ENCODE measurements around the gene RHCG.
A peak's percentile ranks its signal among the peaks of the same experiment; 100 is the strongest.
"Not testable (repeated sequence)": the region's sequence is repeated elsewhere in the genome, so short reads cannot be mapped to it uniquely, and the experiment has no call there.

RHCG gene

DNA sequence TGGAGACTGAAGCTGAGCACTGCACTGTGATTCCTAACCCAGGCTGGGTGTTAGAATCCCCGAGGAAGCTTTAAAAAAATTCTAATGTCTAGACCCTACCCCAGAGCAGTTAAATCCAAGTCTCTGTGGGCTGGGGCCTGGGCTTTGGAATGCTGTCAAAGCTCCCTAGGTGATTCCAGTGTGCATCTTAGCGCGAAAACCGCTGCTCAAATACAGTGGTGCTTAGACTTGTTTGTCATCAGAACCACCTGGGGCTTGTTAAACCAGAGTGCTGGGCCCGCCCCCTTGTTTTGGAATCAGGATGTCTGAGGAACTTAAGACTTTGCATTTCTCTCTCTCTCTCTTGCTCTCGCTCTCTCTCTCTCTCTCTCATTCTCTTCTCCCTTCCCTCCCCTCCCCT lies 20.7 kb downstream of the RHCG start:
- no peak for DNase-seq

DNA sequence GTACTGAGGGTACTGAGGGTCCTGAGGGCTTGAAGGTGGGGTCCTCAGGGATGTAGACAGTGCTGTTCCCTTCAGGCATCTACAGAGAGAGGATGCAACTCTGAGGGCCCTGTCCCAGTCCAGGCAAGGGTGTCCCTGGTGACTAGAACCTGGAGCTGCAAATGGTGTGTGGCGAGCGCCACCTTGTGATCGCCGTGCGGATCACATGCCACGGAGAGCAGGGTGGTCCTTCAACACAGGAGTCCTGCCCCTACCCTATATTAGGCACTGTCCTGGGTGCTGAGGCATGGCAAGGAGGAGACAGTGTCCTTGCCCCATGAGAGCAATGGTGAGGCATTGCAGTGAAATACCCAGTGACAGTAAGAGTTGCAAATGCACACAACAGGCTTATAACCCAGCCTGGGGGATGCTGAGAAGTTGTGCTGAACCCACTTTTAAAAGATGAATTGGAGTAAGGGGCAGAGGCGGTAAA lies 23.6 kb downstream of the RHCG start:
- DNase-seq, result no peak

DNA sequence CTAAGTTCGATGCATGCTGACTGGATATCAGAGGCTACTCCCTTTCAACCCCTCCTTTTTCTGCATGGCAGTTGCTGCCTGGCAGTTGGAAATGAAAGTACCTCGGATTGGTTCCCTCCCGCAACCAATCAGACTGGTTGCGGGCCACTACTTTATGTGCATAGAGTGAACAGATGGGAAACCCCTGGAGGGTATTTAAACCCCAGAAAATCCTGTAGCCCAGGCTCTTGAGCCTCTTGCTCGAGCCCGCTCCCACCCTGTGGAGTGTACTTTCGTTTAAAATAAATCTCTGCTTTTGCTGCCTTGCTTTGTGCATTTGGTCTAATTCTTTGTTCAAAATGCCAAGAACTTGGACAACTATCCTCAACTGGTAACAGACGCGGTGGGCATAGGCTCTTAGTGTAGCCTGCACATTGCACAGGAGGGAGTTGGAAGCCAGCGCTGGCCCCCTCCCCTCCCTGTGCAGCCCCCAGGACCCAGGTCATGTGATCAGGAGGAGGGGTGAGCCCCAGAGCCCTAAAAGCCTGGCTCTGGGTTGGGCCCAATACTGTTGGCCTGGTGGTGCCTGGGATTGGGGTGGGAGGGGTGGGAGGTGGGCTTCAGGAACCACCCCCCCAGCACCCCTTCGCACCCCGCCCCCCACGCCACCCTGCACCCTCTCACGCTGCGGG lies 26.8 kb downstream of the RHCG start:
- no peak for DNase-seq

DNA sequence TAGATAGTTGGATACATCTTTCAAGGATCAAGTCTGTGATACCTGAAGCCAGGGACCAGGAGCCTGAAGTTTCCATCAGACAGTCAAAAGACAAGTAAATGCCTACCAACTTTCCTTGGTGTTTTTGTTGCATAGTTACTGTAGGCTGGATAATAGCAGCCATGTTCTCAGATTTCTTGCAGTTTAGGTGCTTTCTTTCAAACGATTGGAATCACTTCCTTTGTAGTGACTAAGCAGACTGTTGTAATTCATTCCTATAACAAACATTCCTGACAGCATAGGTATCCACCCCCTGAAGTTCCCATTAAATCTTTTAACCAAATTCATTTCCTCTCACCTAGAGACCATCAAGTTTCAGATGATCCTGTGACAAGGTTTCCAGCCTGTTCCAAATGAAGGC lies 27.6 kb downstream of the RHCG start:
- not testable (repeated sequence) for DNase-seq

DNA sequence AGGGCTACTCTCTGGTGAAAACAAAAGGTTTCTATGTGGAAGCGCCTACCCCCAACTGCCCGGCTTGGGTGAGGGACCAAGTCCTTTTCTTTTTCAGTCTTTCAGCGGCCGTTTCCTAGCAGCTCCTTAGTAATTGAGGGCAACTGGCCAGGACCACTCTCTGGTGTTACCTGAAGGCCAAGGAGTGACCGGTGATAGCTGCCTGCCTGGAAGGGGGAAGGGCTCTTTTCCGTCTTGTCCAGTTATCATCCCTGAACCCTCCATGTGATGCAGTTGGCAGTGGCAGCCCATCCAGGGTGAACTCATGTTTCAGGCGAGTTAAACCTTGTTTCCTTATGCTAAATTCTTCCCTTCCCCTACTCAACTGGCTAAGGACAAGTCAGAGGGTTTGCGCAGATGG lies 33.3 kb downstream of the RHCG start:
- no peak for DNase-seq

DNA sequence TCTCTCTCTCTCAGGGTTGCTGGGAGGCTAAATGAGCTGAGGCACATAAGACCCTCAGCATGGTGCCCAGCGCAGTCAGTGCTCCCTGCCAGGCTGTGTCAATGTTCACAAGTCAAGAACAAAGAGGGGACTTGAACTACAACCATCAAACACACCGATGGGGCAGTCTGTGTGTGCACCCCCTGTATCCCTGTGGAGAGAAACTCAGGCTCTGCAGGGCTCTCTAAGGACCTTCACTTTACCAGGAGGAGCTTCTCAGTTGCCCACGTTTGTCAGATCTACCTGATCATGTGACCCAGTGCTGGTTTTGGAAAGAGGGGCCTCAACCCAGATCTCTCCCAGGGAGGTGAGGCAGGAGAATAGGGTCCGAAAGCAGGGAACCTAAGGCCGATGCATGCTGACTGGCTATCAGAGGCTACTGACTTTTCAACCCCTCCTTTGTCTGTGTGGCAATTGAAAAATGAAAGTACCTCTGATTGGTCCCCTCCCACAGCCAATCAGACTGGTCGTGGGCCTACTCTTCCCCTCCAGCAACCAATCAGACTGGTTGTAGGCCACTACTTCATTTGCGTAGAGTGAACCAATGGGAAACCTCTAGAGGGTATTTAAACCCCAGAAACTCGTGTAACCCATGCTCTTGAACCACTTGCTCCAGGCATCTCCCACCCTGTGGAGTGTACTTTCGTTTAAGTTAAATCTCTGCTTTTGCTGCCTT lies 34.0 kb downstream of the RHCG start:
- DNase-seq, result no peak

DNA sequence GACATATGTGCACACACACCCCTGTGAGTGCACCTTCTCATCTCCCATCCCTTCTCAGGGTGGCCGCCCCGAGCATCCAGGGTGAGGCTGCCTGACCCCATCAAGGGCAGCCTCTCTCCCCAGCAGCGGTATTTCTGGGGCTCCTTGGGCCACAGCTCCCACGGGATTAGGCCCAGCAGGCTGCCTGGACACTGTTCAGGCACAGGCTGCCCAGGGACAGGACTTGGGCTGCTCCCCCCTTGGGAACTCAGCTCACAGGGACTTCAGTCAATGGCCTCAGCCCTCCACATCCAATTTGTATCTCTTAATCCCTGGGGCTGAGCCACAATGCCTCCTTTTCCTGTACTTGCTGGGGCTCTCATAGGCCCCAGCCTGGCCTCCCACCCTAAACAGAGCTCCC lies 35.0 kb downstream of the RHCG start:
- no peak for DNase-seq

DNA sequence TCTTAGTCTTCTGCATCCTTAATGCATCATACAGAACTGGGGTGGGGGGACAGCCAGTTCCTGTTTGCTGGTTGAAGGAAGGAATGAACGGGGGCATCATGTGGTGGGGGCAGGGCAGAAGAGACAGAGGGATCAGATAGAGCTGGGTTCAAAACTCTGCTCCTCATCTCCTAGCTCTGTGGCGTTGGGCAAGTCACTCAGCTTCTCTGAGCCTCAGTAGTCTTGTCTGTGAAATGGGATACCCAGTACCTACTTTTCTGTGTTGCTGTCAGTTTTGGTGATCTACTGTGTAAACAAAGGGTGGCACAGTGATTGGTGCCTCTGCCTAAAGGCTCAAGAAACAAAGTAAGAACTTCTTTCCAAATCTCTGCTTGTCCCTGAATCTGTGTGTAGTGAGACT lies 36.3 kb downstream of the RHCG start:
- no peak for DNase-seq

DNA sequence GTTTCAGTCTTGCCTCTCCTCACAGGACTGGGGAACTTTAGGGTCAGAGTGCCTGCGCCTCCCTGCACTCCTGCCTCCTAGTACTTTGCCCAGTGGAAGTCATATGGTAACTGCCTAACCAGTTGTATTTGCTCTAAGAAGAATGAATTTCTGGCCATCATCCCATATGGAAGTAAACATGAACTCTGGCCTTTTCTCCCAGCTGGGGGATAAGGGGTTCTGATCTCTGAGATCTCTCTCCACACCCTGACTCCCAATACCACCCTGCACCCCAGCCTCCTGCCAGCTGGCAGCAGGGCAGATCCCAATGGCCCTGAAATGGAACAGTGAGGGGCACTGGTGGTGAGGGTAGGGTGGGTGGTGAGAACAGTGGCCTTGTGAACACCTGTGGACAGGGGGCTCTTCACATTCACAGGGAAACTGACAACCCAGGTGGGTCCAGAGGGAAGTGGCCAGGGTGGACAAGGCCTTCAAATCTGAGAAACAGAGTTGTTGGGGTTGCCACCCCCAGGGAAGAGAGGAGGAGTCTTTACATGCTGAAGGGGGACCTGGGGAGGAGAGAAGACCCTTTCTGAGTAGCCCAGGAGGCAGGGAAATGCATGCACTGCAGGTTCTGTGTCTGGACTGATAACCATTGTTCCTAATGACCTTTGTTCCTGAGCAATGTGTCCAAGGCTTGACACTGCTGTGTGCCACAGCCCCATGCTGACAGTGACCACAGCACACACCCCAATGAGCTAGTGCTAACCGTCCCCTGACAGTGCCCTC lies 36.9 kb downstream of the RHCG start:
- no peak for DNase-seq

DNA sequence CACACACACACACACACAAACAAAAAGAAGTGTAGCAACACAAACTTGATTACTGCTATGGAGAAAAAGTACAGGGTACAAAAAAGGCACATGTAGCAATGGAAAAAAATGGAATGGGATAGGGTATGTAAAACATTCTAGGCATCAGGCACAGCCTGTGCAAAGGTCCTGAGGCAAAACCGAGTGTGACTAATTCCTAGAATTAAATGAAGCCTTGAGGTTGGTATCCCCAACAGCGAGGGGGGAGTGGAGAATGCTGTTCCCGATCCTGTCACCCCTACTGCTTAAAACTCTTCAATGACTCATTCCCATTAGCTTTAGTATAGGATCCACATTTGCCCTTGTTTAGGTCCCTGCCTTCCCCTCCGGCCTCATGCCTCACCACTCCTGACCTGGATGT lies 37.9 kb downstream of the RHCG start:
- DNase-seq, result no peak

DNA sequence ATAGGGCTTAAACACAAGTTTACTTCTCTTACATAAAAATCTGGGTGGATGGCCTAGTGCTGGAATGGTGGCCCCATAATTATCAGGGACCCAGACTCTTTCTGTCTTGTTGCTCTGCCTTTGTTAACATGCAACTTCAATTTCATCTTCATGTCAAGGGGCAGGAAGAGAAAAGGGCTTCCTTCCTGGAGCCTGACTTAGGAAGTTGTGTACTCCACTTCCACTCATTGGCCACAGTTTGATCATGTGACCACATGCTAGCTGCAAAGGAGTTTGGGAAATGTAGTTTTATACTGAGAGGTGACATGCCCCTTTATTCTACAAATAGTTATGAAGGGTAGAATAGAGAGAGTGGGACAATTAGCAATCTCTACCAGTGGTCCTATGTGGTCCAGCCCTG lies 39.3 kb downstream of the RHCG start:
- DNase-seq, result no peak

DNA sequence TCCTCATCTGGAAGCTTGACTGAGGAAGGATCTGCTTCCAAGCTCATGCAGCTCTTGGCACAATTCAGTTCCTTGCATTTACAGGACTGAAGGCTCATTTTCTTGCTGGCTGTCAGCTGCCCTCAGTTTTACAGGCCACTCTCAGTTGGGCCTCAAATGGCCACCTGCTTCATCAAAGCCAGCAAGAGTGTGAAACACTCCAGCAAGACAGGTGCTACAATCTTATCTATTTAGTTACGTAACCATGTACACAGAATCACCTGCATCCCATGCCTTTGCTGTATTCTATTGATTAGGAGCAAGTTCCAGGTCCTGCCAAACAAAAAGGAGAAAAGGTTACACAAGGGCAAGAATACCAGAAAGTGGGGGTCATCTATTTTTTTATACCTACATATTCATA lies 40.8 kb downstream of the RHCG start:
- no peak for DNase-seq

DNA sequence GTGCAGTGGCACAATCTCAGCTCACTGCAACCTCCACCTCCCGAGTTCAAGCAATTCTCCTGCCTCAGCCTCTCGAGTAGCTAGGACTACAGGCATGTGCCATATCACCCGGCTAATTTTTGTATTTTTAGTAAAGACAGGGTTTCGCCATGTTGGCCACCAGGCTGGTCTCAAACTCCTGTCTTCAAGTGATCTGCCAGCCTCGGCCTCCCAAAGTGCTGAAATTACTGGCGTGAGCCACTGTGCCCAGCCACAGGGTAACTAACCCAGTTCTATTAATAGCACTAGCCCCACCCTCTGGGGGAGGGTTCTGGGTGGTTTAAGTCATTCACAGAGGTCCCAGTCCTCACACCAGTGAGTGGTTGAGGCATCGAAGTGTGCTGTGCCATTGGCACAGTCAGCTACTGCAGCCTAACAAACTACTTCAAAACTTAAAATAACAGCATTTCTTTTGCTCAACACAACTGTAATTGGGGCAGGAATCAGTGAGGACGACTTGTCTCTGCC lies 44.0 kb downstream of the RHCG start:
- no peak for DNase-seq

DNA sequence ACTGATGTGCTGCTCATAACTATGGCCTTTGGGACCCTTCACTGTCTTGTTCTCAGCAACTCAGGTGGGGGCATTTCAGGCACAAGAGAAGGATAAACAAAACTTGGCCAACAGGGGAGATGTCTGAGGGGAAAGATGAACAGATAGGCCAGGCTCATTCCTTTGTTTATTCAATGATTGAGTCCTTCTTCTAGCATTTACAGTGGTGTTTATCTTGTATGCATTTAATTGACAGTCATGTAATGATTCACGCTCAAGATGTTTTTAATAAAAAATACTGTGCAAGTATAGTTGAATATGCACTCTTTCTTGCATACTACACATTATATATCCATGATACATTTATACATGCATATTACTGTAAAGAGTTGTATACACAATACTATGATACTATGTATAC lies 44.5 kb downstream of the RHCG start:
- no peak for DNase-seq

DNA sequence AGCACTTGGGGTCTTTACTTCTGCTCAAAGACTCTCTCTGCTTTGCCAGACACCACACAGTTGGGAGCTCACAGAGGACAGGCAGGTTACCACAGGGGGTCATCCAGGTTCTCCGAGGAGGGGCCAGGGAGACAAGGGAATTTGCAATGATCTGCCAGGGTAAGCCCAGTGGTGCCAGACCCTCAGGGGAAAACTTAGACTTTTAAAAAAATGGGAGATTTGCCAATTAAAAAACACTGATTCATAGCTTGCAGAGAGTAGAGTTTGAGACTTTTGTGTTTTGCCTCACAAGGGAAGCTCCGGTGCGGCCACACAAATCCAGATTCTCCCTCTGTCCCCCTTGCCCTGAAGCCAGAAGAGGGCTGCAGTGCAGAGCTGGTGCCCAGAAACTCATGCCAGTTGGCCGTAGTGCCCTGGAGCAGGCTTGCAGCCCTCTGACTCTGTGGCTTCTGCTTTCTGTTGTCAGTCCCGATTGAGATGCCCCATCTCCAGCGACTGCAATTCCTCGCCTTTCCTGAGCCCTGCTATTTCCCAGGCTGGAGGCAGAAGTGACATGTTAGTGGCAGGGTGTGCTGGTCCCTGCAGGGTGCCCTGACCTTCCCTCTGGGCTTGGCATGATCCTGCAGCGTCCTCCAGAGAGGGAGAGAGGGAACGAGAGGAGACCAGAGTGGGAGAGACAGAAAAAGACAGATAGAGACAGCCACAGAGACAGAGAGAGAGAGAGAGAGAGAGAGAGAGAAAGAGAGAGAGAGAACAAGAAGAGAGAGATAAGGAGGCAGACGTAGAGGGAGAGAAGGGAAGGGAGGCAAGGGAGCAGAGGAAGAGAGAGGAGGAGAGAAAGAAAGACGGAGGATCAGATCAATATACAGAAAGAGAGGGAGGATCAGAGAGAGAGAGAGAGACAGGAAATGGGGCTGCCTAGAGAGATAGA lies 46.0 kb downstream of the RHCG start:
- no peak for DNase-seq

DNA sequence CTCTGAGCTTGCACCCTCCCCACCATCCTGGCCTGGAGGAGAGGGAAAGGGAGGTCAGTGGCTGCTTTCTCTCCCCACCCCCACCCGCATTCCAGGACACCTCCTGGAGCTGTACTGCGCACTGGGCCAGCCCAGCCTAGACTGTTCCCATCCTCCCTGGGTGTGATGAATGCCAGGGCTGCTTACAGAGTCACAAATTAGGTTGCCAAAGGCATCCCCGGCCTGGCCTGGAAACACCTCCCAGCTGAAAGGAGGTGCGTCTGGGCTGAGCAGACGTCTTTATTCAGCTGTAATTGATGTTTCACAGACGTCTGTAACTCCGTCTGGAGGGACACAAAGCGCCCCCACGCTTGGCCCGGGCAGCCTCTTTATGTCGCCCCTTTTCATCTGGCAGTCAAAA lies 47.6 kb downstream of the RHCG start:
- no peak for DNase-seq

DNA sequence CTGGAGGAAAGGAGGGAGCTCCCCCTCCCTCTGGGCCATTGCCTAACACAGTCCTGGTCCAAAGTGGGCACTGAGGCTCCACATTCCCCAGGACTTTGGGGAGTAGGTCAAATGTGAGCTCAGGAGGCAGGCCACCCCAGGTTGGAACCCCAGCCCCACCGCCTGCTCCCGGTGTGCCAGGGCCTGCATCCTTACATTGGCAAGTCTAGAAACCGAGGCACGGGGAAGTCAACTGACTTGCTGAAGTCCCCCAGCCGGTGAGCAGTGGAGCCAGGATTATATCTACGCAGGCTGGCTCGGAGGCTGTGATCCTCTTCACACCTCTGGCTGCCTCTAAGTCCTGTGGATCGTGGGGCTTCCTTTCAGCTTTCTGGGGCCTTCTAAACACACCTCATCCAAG lies 48.7 kb downstream of the RHCG start:
- DNase-seq, result no peak

DNA sequence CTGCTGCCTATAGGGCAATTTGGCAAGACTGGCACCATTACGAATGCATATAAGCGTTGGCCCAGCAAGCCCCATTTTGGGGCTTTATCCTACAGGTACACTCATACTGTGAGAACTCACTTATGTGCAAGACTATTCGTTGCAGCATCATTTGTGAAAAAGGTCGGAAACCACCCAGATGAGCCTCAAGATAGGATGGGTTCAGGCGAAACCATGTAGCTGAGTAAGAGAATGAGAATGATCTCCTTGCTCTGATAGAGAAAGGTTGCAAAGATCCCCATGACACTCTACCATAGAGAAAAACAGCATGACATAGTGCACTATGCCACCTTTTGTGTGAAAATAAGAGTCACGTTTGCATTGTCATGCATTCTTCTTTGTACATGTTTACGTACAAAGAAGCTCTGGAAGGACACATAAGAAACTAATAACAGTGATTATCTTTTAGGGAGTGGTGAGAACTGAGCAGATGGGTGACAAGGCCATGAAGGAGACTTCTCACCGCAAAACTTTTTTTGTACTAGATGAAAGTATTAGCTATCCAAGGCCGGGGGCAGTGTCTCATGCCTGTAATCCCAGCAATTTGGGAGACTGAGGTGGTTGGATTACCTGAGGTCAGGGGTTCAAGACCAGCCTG lies 50.0 kb downstream of the RHCG start:
- no peak for DNase-seq

DNA sequence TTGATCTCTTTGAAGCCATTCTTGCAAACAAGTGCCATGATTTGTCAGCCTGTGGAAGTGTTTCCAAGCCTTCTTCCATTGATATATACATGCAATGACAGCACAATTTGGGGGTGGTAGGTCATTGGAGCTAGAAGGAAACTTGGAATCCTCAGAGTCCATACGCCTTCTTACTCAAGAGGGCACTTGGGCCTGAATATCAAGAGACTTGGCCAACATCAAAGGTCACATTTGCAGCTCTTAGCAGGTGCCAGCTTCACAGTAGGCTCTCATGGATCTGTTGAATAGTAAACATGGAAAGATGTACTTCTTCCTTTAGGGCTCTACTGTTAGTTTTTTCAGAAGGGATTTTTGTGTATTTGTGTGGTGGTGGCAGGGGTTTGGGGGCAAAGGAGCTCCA lies 50.9 kb downstream of the RHCG start:
- no peak for DNase-seq

DNA sequence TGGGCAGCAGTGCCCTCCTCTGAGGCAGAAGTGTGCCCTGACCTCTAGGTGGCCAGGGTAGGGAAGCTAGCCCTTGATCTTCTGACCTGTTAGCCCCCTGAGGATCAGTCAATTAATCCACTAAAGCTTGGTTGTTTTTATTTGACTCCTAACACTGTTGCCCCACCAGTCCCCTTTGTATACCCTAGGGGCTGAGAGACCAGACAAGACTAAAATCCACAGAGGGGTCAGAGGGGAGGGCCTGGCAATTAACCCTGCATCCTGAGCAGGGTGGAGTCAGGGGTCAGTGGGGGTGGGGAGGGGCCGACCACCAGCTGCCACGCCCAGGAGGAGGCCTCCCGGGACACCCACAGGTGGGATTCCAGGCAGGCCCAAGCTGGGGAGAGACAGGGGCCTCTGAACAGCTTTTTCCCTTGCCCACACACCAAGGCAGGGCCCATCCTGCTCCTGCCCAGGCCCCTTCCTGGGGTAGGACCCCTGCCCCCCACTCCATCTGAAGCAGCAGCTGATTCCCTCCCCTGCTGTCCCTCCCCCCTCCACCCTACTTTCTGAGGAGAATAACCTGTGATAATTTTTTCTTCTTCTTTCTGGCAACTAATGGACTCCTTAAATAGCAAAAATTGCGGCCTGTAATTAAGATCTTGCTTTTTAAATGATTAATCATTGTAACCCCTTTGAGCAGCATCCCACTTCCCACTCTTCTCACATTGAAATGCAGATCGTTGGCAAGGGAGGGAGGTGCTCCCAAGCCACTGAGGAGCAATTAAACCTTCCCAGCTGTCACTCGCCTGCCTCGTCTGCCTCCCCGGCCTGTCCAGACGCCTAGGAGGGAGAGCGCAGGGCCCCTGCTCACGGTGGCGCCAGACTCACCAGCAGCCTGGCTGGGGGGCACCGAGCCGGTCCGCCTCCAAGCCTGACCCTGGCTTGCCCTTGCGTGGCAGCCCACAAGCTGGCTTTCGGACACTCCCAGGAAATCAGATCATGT lies 51.9 kb downstream of the RHCG start:
- peak; percentile 36 for DNase-seq

DNA sequence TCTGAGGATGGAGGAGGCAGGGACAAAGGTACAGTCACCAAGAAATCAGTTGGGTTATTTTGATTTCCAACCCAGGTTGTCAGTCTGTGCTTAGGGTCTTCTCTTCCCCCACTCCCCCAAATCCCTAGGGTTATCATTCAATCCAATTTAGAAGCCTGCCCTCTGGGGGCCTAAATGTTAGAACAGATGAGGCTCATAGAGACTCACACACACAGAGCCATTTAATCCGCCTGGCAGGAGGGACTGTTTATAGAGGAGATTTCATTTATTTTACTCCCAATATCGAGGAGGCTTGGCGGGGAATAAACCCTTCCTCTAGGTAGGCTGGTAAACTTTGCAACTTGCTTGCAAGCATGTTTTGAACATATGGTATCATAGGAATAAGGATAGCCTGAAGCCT lies 52.8 kb downstream of the RHCG start:
- DNase-seq, result no peak
